K562 (cell line): Measurements from ENCODE around the gene ANP32B. TPM values are rescaled to one million over a fixed set of nuclear protein-coding genes. Genes with fewer than 3 reads are reported as not detected.
A peak's percentile ranks its signal among the peaks of the same experiment; 100 is the strongest.

ENCODE experiments used
- ARID3B ChIP-seq: fragments of 250-450 bp; sonication (Bioruptor Pico); IDR thresholded peaks from 2 replicates; pipeline ENCODE4 v1.4.0; 2020; ENCODE audit warnings: borderline replicate concordance
- BDP1 ChIP-seq: IDR thresholded peaks from 3 replicates; pipeline ENCODE4 v1.6.1; 2011; ENCODE audit not compliant: insufficient read length, insufficient read depth
- CEBPZ ChIP-seq: fragments of 150-350 bp; IDR thresholded peaks from 2 replicates; pipeline ENCODE4 v1.6.1; 2014; ENCODE audit warnings: low read depth, mild to moderate bottlenecking, low read length, borderline replicate concordance
- CUX1 ChIP-seq: fragments of 200-800 bp; sonication (Bioruptor generic); IDR thresholded peaks from 2 replicates; pipeline ENCODE4 v1.6.1; 2016; ENCODE audit warnings: missing genetic modification characterization, missing compliant biosample characterization
- FUS ChIP-seq: fragments of 200-400 bp; formaldehyde crosslinking; optimal IDR thresholded peaks from 2 replicates; pipeline ENCODE3; 2017; ENCODE audit warnings: low read depth, low read length
- HDAC1 ChIP-seq, 2 experiments: fragments of 450-650 bp; IDR thresholded peaks; 2 replicates each; pipeline ENCODE4 v1.6.1; 2016 to 2017; ENCODE audit warnings: inconsistent platforms in 1 of 2, mild to moderate bottlenecking in 1 of 2, moderate library complexity in 1 of 2
- HNRNPK ChIP-seq: fragments of 200-400 bp; formaldehyde crosslinking; IDR thresholded peaks from one replicate; pipeline ENCODE4 v1.6.1; 2018; ENCODE audit warnings: mild to moderate bottlenecking, low read depth, low read length; ENCODE audit not compliant: poor library complexity, severe bottlenecking
- MXI1 ChIP-seq: IDR thresholded peaks from 2 replicates; pipeline ENCODE4 v1.6.1; 2011; ENCODE audit warnings: low read depth, mild to moderate bottlenecking, improper control_type of control experiment, low read length
- NFRKB ChIP-seq: fragments of 450-650 bp; IDR thresholded peaks from 2 replicates; pipeline ENCODE4 v1.6.1; 2016; ENCODE audit warnings: low read depth
- TAF15 ChIP-seq: fragments of 200-400 bp; formaldehyde crosslinking; IDR thresholded peaks from 2 replicates; pipeline ENCODE4 v1.6.1; 2017; ENCODE audit warnings: mild to moderate bottlenecking, low read depth, low read length, moderate library complexity
- TAF7 ChIP-seq: fragments of 450-650 bp; IDR thresholded peaks from 2 replicates; pipeline ENCODE4 v1.6.1; 2016; ENCODE audit warnings: missing genetic modification characterization, missing compliant biosample characterization
- YBX1 ChIP-seq: fragments of 450-650 bp; IDR thresholded peaks from 2 replicates; pipeline ENCODE4 v1.7.1; 2016; ENCODE audit warnings: mild to moderate bottlenecking
- ZNF41 ChIP-seq: fragments of 250-450 bp; sonication (Bioruptor Pico); conservative IDR thresholded peaks from 2 replicates; pipeline ENCODE4 v1.4.0; 2020; ENCODE audit warnings: mild to moderate bottlenecking
- polyA plus RNA-seq, 8 experiments: library from polyadenylated mRNA; depleted of rRNA in 4 of 8; stranded (reverse) in 5 of 8; unstranded in 3 of 8; fragments of >200 nt; fragmentation: Nextera tagmentation in 2 of 8; fragmentation: Illumina TruSeq in 1 of 8; extraction: Ambion mirVana in 2 of 8; extraction: Trizol in 1 of 8; gene quantifications; 2 replicates each; pipeline versions ENCODE4 v1.2.1 to v1.2.3, GENCODE V29; 2011 to 2014; ENCODE audit warnings: inconsistent platforms in 1 of 8, missing spikeins in 1 of 8
- total RNA-seq, 7 experiments: library from RNA; depleted of rRNA in 6 of 7; stranded (reverse); fragments of >200 nt in 6 of 7; fragmentation: Illumina TruSeq in 2 of 7; extraction: Trizol in 2 of 7; gene quantifications; 2 replicates each; pipeline versions ENCODE4 v1.2.1 to v1.2.3, GENCODE V29; 2011 to 2021; ENCODE audit warnings: low replicate concordance in 1 of 7

ANP32B gene
- total and polyA plus RNA-seq, 9 of the 15 experiments (the other 6 are each of a cell fraction or from before 2014, with no cell fraction given): 68.9 to 815 (median 141) TPM

- TF ChIP-seq YBX1 (no peak), FUS (no peak), BDP1 (no peak), CEBPZ (no peak), ARID3B (no peak), HNRNPK (no peak), TAF15 (no peak), ZNF41 (CRISPR knock-in tag) (0 out of 2 replicates have a peak, but pooled peaks have one; percentile 41), TAF7 (0 out of 2 replicates have a peak, but pooled peaks have one; percentile 7), NFRKB (0 out of 2 replicates have a peak, but pooled peaks have one; percentile 41), CUX1 (CRISPR knock-in tag) (0 out of 2 replicates have a peak, but pooled peaks have one; percentile 42), HDAC1 (IDR thresholded peaks at IDR 0.05) (0 out of 4 replicates have a peak, but pooled peaks of 1 of the 2 experiments have one; percentile 12), MXI1 (no peak)
Observed at GRCh38 chr9:97958812-97959511, 24.2 kb upstream of the ANP32B start (continued).
